Parathyroid adenoma (tissue), 2 donors: ENCODE results near the gene ARHGEF12.

Source experiments
- H2AFZ ChIP-seq: fragments of 300-600 bp; sonication (generic); one replicate; pipeline ENCODE4 v1.7.0; 2017; ENCODE audit warnings: antibody characterized with exemption, mild to moderate bottlenecking
- H3K27ac ChIP-seq: fragments of 300-600 bp; sonication (generic); one replicate; pipeline ENCODE4 v1.7.0; 2017
- H3K27me3 ChIP-seq: fragments of 300-600 bp; sonication (generic); one replicate; pipeline ENCODE4 v1.7.0; 2017; ENCODE audit warnings: low read length; ENCODE audit not compliant: control insufficient read depth, insufficient read depth
- H3K36me3 ChIP-seq: fragments of 300-600 bp; sonication (generic); one replicate; pipeline ENCODE4 v1.7.0; 2017; ENCODE audit warnings: low read length; ENCODE audit not compliant: control insufficient read depth, insufficient read depth
- H3K4me1 ChIP-seq: fragments of 300-600 bp; sonication (generic); one replicate; pipeline ENCODE4 v1.7.0; 2017; ENCODE audit warnings: control low read depth
- H3K4me2 ChIP-seq: fragments of 300-600 bp; sonication (generic); one replicate; pipeline ENCODE4 v1.7.0; 2017; ENCODE audit warnings: low read length
- H3K4me3 ChIP-seq: fragments of 300-600 bp; sonication (generic); one replicate; pipeline ENCODE4 v1.7.0; 2017; ENCODE audit warnings: low read depth, low read length
- H3K79me2 ChIP-seq: fragments of 300-600 bp; sonication (generic); one replicate; pipeline ENCODE4 v1.7.0; 2017; ENCODE audit warnings: control low read depth
- H3K9ac ChIP-seq: fragments of 300-600 bp; sonication (generic); one replicate; pipeline ENCODE4 v1.7.0; 2017; ENCODE audit warnings: mild to moderate bottlenecking
- H3K9me3 ChIP-seq: fragments of 300-600 bp; sonication (generic); one replicate; pipeline ENCODE4 v1.7.0; 2017; ENCODE audit warnings: low read length; ENCODE audit not compliant: control insufficient read depth
- TF ChIP-seq, protein P1 (sequence below): fragments of 300-600 bp; sonication (generic); IDR thresholded peaks from one replicate; pipeline ENCODE4 v1.7.0; 2017; ENCODE audit warnings: antibody characterized with exemption, mild to moderate bottlenecking
- donor health status: primary hyperparathyroidism.

Gene ARHGEF12

DNA sequence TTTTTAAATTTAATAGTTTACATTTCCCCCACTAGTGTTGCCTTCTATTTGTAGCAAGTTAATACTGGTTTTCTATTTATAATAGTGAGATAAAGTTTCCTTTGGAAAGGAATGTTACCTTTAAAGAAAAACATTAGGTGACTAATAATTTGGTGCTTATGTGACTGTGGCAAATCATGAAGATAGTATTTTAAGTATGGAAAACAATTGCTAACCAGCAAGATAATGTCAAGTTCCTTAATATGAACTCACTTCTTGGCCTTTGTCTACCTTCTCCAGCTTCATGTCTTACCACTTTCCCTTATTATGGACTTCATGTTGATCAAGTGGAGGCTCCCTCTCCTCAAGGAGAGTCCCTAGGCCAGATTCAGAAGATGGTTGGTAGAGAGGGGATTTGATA lies 27.2 kb downstream of the ARHGEF12 start:
- Histone ChIP-seq H3K79me2 (peaks cover 7% of the 10 kb centered on the region), H3K9ac (no peak overlapping the region), H3K4me3 (no peak overlapping the region), H3K27me3 (no peaks in the 10 kb centered on the region), H3K27ac (no peak overlapping the region), H3K4me2 (no peak overlapping the region), H3K4me1 (no peaks in the 10 kb centered on the region), H3K36me3 (no peaks in the 10 kb centered on the region), H2AFZ (no peak overlapping the region), H3K9me3 (no peaks in the 10 kb centered on the region)
- TF ChIP-seq, protein P1, sequence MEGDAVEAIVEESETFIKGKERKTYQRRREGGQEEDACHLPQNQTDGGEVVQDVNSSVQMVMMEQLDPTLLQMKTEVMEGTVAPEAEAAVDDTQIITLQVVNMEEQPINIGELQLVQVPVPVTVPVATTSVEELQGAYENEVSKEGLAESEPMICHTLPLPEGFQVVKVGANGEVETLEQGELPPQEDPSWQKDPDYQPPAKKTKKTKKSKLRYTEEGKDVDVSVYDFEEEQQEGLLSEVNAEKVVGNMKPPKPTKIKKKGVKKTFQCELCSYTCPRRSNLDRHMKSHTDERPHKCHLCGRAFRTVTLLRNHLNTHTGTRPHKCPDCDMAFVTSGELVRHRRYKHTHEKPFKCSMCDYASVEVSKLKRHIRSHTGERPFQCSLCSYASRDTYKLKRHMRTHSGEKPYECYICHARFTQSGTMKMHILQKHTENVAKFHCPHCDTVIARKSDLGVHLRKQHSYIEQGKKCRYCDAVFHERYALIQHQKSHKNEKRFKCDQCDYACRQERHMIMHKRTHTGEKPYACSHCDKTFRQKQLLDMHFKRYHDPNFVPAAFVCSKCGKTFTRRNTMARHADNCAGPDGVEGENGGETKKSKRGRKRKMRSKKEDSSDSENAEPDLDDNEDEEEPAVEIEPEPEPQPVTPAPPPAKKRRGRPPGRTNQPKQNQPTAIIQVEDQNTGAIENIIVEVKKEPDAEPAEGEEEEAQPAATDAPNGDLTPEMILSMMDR, result no peak

DNA sequence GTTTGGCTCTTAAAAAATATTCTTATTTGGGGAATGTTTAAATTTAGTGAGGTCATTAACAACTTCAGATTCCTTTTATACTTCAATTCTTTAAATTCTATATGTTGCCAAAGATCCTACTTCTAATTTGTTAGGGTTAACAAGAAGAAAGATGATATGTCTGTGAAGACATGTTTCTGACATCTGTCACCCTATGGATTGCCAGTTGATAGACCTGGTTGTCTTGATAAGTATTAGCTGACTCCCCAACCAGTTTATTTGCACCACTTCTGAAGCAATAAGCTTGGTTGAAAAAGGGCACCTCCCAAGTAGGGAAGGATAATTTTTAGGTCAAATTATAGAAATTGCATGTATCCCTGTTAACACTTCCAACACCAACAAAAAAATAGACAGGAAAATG lies 29.3 kb downstream of the ARHGEF12 start:
- Histone ChIP-seq H3K36me3 (no peaks in the 10 kb centered on the region), H3K27me3 (no peaks in the 10 kb centered on the region), H3K4me1 (no peaks in the 10 kb centered on the region), H3K4me3 (no peak overlapping the region), H3K9ac (no peak overlapping the region), H3K79me2 (peaks cover 2% of the 10 kb centered on the region), H2AFZ (no peak overlapping the region), H3K27ac (no peak overlapping the region), H3K9me3 (no peaks in the 10 kb centered on the region), H3K4me2 (no peak overlapping the region)
- TF ChIP-seq, protein P1, result no peak

DNA sequence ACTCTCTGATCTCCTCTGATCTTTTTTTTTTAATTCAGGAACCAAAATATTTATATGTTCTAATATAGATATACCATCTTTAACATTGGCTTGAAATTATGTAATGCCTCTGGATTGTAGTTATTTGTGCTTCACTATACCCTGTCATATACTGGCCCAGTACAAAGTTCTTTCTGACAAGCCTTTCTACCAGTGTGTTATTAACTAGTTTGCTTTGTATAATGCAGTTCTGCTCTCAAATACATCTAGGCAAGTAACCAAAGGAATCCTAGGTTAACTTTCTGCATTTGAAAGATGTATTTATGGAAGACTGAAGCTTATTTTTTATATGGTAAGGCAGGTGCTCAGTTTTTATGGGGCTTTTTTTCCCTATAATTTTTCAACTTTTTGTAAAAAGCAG lies 36.1 kb downstream of the ARHGEF12 start:
- Histone ChIP-seq H3K9me3 (no peaks in the 10 kb centered on the region), H3K27me3 (no peaks in the 10 kb centered on the region), H3K9ac (no peak overlapping the region), H3K4me3 (no peak overlapping the region), H3K79me2 (peaks cover 3% of the 10 kb centered on the region), H2AFZ (no peak overlapping the region), H3K36me3 (no peaks in the 10 kb centered on the region), H3K27ac (no peak overlapping the region), H3K4me1 (no peaks in the 10 kb centered on the region), H3K4me2 (no peak overlapping the region)
- TF ChIP-seq, protein P1, result no peak

DNA sequence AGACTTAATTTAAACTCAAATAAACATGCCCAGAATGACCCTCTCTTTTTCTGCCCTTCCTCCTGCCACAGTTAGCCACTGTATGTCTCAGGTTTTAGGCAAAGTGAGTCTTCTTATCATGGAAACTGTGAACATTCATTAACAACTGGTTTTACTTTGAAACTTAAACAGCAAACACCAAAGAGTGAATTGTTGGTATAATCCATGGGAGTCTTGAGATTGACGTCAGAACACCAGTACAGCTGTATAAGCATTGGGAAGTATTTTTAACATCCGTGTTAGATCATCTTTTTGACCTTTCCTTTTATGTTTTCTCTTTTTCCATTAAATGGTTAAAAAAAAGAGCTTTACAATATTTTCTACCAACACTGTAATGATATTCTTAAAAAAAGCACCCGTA lies 38.9 kb downstream of the ARHGEF12 start:
- Histone ChIP-seq H3K36me3 (no peaks in the 10 kb centered on the region), H3K4me1 (no peaks in the 10 kb centered on the region), H3K9ac (no peak overlapping the region), H3K27ac (no peak overlapping the region), H2AFZ (no peak overlapping the region), H3K27me3 (no peaks in the 10 kb centered on the region), H3K79me2 (peaks cover 8% of the 10 kb centered on the region), H3K4me3 (no peak overlapping the region), H3K9me3 (no peaks in the 10 kb centered on the region), H3K4me2 (no peak overlapping the region)
- TF ChIP-seq, protein P1, result no peak

DNA sequence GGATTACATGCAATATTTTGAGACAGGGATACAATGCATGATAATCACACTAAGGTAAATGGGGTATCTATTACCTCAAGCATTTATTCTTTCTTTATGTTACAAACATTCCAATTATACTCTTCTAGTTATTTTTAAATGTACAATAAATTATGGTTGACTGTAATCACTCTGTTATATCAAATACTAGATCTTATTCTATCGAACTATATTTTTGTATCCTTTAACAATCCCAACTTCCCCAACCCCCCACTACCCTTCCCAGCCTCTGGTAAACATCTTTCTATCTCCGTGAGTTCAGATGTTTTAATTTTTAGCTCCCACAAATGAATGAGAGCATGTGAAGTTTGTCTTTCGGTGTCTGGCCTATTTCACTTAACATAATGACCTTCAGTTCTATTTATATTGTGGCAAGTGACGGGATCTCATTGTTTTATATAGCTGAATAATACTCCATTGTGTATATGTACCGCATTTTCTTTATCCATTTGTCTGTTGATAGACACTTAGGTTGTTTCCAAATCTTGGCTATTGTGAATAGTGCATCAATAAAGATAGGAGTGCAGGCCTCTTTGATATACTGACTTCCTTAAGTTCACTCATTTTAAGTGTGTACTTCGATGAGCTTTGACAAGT lies 40.5 kb downstream of the ARHGEF12 start:
- H3K36me3 ChIP-seq, result no peaks in the 10 kb centered on the region
- no peak overlapping the region for H3K27ac ChIP-seq
- TF ChIP-seq, protein P1, result no peak
- H3K9me3 ChIP-seq, result no peaks in the 10 kb centered on the region
- H3K4me3 ChIP-seq, result no peak overlapping the region
- H3K27me3 ChIP-seq, result no peaks in the 10 kb centered on the region
- no peak overlapping the region for H2AFZ ChIP-seq
- H3K4me2 ChIP-seq, result no peak overlapping the region
- H3K79me2 ChIP-seq, result peaks cover 15% of the 10 kb centered on the region
- H3K4me1 ChIP-seq, result no peaks in the 10 kb centered on the region
- H3K9ac ChIP-seq, result no peak overlapping the region
